Activated naive CD4-positive, alpha-beta T cell treated with anti-CD3 and anti-CD28 coated beads, Interleukin-2, amount 10 ng/mL, durations not matched to agents 7 days and 5 days (primary cell): ENCODE results near the gene FASN.
"Not testable (repeated sequence)": the region's sequence is repeated elsewhere in the genome, so short reads cannot be mapped to it uniquely, and the experiment has no call there.

ENCODE experiments used
- CTCF ChIA-PET: fragments of 350-600 bp; sonication (Branson Sonifier 250); formaldehyde crosslinking; loops from one replicate; lab custom pipeline; 2021; ENCODE audit warnings: antibody characterized with exemption; lab: Charles Lee
- DNase-seq: peaks from one replicate; pipeline ENCODE4 v3.0.0-alpha.2; 2020
- H3K27ac Mint-ChIP-seq: one replicate; pipeline ENCODE4 v1.8.0; 2021; ENCODE audit warnings: mild to moderate bottlenecking, moderate library complexity, mixed read lengths
- H3K27me3 Mint-ChIP-seq: one replicate; pipeline ENCODE4 v1.8.0; 2021; ENCODE audit warnings: mild to moderate bottlenecking, mixed read lengths
- H3K36me3 Mint-ChIP-seq: one replicate; pipeline ENCODE4 v1.8.0; 2021; ENCODE audit warnings: mixed read lengths
- H3K4me1 Mint-ChIP-seq: one replicate; pipeline ENCODE4 v1.8.0; 2021; ENCODE audit warnings: mixed read lengths
- H3K4me3 Mint-ChIP-seq: one replicate; pipeline ENCODE4 v1.8.0; 2021; ENCODE audit warnings: mild to moderate bottlenecking, moderate library complexity, mixed read lengths
- H3K9me3 Mint-ChIP-seq: one replicate; pipeline ENCODE4 v1.8.0; 2021; ENCODE audit warnings: mixed read lengths

Gene FASN

GRCh38 chr17:82098169-82098938 lies at the start of gene FASN:
Gene FASN, minus strand, starts transcription at chr17:82098236. Its CDS starts 1,791 bp downstream, at chr17:82096445.
- peak within 1 kb of the TSS; percentile 74 for H3K4me3 Mint-ChIP-seq
- H3K36me3 Mint-ChIP-seq, result peaks cover 11% of the 10 kb centered on the region
- no peaks in the 10 kb centered on the region for H3K27me3 Mint-ChIP-seq
- H3K27ac Mint-ChIP-seq, result peak within 1 kb of the TSS; percentile 75
- H3K4me1 Mint-ChIP-seq, result peaks cover 18% of the 10 kb centered on the region
- peak; percentile 94 for DNase-seq
- CTCF ChIA-PET, result no interaction called here
- no peaks in the 10 kb centered on the region for H3K9me3 Mint-ChIP-seq

- Mint-ChIP-seq H3K9me3 (peaks cover 1% of the 10 kb centered on the region), H3K27ac (no peak overlapping the region), H3K36me3 (peaks cover 3% of the 10 kb centered on the region), H3K27me3 (no peaks in the 10 kb centered on the region), H3K4me1 (peaks cover 4% of the 10 kb centered on the region), H3K4me3 (no peak overlapping the region)
- CTCF ChIA-PET, result no interaction called here
- no peak for DNase-seq
Observed at GRCh38 chr17:82146663-82147654, 48.9 kb upstream of the FASN start.

- H3K27me3 Mint-ChIP-seq, result no peaks in the 10 kb centered on the region
- no peak overlapping the region for H3K4me3 Mint-ChIP-seq
- H3K4me1 Mint-ChIP-seq, result peaks cover 4% of the 10 kb centered on the region
- CTCF ChIA-PET, result no interaction called here
- H3K36me3 Mint-ChIP-seq, result peaks cover 3% of the 10 kb centered on the region
- no peak overlapping the region for H3K27ac Mint-ChIP-seq
- peaks cover 1% of the 10 kb centered on the region for H3K9me3 Mint-ChIP-seq
- DNase-seq, result no peak
Observed at GRCh38 chr17:82145550-82146155, 47.6 kb upstream of the FASN start.

GRCh38 chr17:82143333-82143732 lies 45.3 kb upstream of the FASN start:
- CTCF ChIA-PET, result no interaction called here
- H3K36me3 Mint-ChIP-seq, result peaks cover 3% of the 10 kb centered on the region
- H3K9me3 Mint-ChIP-seq, result peaks cover 1% of the 10 kb centered on the region
- H3K4me1 Mint-ChIP-seq, result peaks cover 4% of the 10 kb centered on the region
- peaks cover 4% of the 10 kb centered on the region for H3K27me3 Mint-ChIP-seq
- no peak overlapping the region for H3K4me3 Mint-ChIP-seq
- no peak overlapping the region for H3K27ac Mint-ChIP-seq
- DNase-seq, result no peak

GRCh38 chr17:82139961-82140360 lies 41.9 kb upstream of the FASN start:
- H3K27ac Mint-ChIP-seq, CTCF ChIA-PET, H3K4me1 Mint-ChIP-seq, DNase-seq, H3K4me3 Mint-ChIP-seq, H3K27me3 Mint-ChIP-seq, H3K36me3 Mint-ChIP-seq, H3K9me3 Mint-ChIP-seq: not testable (repeated sequence)

GRCh38 chr17:82138511-82138992 lies 40.5 kb upstream of the FASN start:
- no peak for DNase-seq
- CTCF ChIA-PET, result no interaction called here
- H3K27ac Mint-ChIP-seq, result no peak overlapping the region
- no peaks in the 10 kb centered on the region for H3K9me3 Mint-ChIP-seq
- no peak overlapping the region for H3K4me3 Mint-ChIP-seq
- H3K4me1 Mint-ChIP-seq, result peaks cover 4% of the 10 kb centered on the region
- no peaks in the 10 kb centered on the region for H3K36me3 Mint-ChIP-seq
- peaks cover 4% of the 10 kb centered on the region for H3K27me3 Mint-ChIP-seq

- no peak for DNase-seq
- no peaks in the 10 kb centered on the region for H3K36me3 Mint-ChIP-seq
- CTCF ChIA-PET, result no interaction called here
- H3K4me3 Mint-ChIP-seq, result no peak overlapping the region
- H3K9me3 Mint-ChIP-seq, result no peaks in the 10 kb centered on the region
- no peak overlapping the region for H3K27ac Mint-ChIP-seq
- peaks cover 4% of the 10 kb centered on the region for H3K4me1 Mint-ChIP-seq
- H3K27me3 Mint-ChIP-seq, result no peaks in the 10 kb centered on the region
Observed at GRCh38 chr17:82134101-82134500, 36.1 kb upstream of the FASN start.

GRCh38 chr17:82133166-82133953 lies 35.3 kb upstream of the FASN start:
- peaks cover 11% of the 10 kb centered on the region for H3K4me1 Mint-ChIP-seq
- DNase-seq, H3K27me3 Mint-ChIP-seq, H3K9me3 Mint-ChIP-seq, H3K36me3 Mint-ChIP-seq, H3K4me3 Mint-ChIP-seq, H3K27ac Mint-ChIP-seq, CTCF ChIA-PET: not testable (repeated sequence)

GRCh38 chr17:82129095-82129494 lies 31.1 kb upstream of the FASN start:
- H3K4me1 Mint-ChIP-seq, result peaks cover 53% of the 10 kb centered on the region
- H3K27me3 Mint-ChIP-seq, result no peaks in the 10 kb centered on the region
- H3K27ac Mint-ChIP-seq, result peak overlapping the region; percentile 100
- DNase-seq, result no peak
- H3K9me3 Mint-ChIP-seq, result no peaks in the 10 kb centered on the region
- H3K36me3 Mint-ChIP-seq, result peaks cover 5% of the 10 kb centered on the region
- no peak overlapping the region for H3K4me3 Mint-ChIP-seq
- CTCF ChIA-PET, result no interaction called here

GRCh38 chr17:82128287-82128686 lies 30.3 kb upstream of the FASN start:
- H3K27me3 Mint-ChIP-seq, result no peaks in the 10 kb centered on the region
- DNase-seq, result no peak
- H3K4me1 Mint-ChIP-seq, result peaks cover 59% of the 10 kb centered on the region
- peaks cover 11% of the 10 kb centered on the region for H3K36me3 Mint-ChIP-seq
- H3K4me3 Mint-ChIP-seq, result no peak overlapping the region
- CTCF ChIA-PET, result interaction anchor here (1.9 to 2.0 kb wide), 2 partner anchors 26 to 91 kb away, joined by 5 to 6 read pairs; partner anchors contain the start of gene DCXR
- peak overlapping the region; percentile 100 for H3K27ac Mint-ChIP-seq
- no peaks in the 10 kb centered on the region for H3K9me3 Mint-ChIP-seq

GRCh38 chr17:82127704-82128103 lies 29.7 kb upstream of the FASN start:
- peak overlapping the region; percentile 63 for H3K4me3 Mint-ChIP-seq
- CTCF ChIA-PET, result interaction anchor here (1.4 to 2.0 kb wide), 3 partner anchors 27 to 90 kb away, joined by 4 to 6 read pairs (median 5); partner anchors contain the start of gene DCXR

GRCh38 chr17:82127315-82127595 lies 29.2 kb upstream of the FASN start:
- CTCF ChIA-PET, result interaction anchor here (0.6 to 2.0 kb wide), 6 partner anchors 19 to 190 kb away, joined by 3 to 6 read pairs (median 4); partner anchors contain the start of genes CD7 and DCXR
- H3K4me3 Mint-ChIP-seq, result peak overlapping the region; percentile 63
- no peaks in the 10 kb centered on the region for H3K27me3 Mint-ChIP-seq
- H3K9me3 Mint-ChIP-seq, result no peaks in the 10 kb centered on the region
- peak overlapping the region; percentile 100 for H3K27ac Mint-ChIP-seq
- H3K4me1 Mint-ChIP-seq, result peaks cover 66% of the 10 kb centered on the region
- H3K36me3 Mint-ChIP-seq, result peaks cover 15% of the 10 kb centered on the region
- DNase-seq, result no peak

More at GRCh38 chr17:82127704-82128103, 29.7 kb upstream of the FASN start:
- Mint-ChIP-seq H3K36me3 (peaks cover 13% of the 10 kb centered on the region), H3K4me1 (peaks cover 62% of the 10 kb centered on the region), H3K27me3 (no peaks in the 10 kb centered on the region), H3K27ac (peak overlapping the region; percentile 100), H3K9me3 (no peaks in the 10 kb centered on the region)
- peak; percentile 48 for DNase-seq

GRCh38 chr17:82126556-82127314 lies 28.7 kb upstream of the FASN start:
- peaks cover 15% of the 10 kb centered on the region for H3K36me3 Mint-ChIP-seq
- no peaks in the 10 kb centered on the region for H3K9me3 Mint-ChIP-seq
- H3K4me3 Mint-ChIP-seq, result peak overlapping the region; percentile 63
- H3K27me3 Mint-ChIP-seq, result no peaks in the 10 kb centered on the region
- CTCF ChIA-PET, result interaction anchor here (0.6 to 2.0 kb wide), 6 partner anchors 18 to 191 kb away, joined by 3 to 6 read pairs (median 4); partner anchors contain the start of genes CD7 and DCXR
- peak overlapping the region; percentile 100 for H3K27ac Mint-ChIP-seq
- DNase-seq, result peak; percentile 95
- H3K4me1 Mint-ChIP-seq, result peaks cover 71% of the 10 kb centered on the region
